GM13976 (cell line): ENCODE measurements around the gene MEPE.

Experiments
- DNase-seq: peaks from one replicate; pipeline ENCODE4 v3.0.0; 2012; ENCODE audit warnings: low spot score
- in situ Hi-C: fragments of 300-500 bp; cut with MboI; formaldehyde crosslinking; loops from one replicate; pipeline ENCODE4 v1.12.0; 2022; ENCODE audit warnings: low sequenced_read_pairs, mixed read lengths, inconsistent platforms; ENCODE audit not compliant: unreplicated experiment
- TF ChIP-seq, protein P1 (sequence below): IDR thresholded peaks from 2 replicates; pipeline ENCODE4 v1.5.1; 2012; ENCODE audit warnings: borderline replicate concordance, mild to moderate bottlenecking; ENCODE audit not compliant: insufficient read depth; ENCODE audit errors: extremely low read depth, missing control alignments, control extremely low read depth

MEPE gene

DNA sequence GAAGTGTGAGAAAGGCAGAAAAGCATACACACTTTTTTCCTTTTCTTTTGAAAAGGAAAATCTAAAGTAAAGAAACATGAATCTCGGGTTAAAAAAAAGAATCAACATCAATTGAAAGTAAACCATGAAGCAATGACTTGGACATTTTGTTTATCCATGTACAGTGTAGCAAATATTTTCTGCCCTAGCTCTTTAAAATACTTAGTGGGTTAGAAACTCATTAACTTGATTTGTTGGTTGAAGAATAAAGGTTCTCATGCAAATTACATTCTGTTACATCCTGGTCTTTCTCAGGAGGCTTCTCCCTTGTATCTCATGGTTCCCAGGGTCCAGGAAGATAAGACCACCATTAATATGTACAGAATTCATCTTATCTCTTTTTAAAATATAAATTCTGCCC, 9.0 kb upstream of the MEPE start:
- in situ Hi-C loops, result no loop called here
- TF ChIP-seq, protein P1, sequence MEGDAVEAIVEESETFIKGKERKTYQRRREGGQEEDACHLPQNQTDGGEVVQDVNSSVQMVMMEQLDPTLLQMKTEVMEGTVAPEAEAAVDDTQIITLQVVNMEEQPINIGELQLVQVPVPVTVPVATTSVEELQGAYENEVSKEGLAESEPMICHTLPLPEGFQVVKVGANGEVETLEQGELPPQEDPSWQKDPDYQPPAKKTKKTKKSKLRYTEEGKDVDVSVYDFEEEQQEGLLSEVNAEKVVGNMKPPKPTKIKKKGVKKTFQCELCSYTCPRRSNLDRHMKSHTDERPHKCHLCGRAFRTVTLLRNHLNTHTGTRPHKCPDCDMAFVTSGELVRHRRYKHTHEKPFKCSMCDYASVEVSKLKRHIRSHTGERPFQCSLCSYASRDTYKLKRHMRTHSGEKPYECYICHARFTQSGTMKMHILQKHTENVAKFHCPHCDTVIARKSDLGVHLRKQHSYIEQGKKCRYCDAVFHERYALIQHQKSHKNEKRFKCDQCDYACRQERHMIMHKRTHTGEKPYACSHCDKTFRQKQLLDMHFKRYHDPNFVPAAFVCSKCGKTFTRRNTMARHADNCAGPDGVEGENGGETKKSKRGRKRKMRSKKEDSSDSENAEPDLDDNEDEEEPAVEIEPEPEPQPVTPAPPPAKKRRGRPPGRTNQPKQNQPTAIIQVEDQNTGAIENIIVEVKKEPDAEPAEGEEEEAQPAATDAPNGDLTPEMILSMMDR, result no peak
- DNase-seq, result no peak

DNA sequence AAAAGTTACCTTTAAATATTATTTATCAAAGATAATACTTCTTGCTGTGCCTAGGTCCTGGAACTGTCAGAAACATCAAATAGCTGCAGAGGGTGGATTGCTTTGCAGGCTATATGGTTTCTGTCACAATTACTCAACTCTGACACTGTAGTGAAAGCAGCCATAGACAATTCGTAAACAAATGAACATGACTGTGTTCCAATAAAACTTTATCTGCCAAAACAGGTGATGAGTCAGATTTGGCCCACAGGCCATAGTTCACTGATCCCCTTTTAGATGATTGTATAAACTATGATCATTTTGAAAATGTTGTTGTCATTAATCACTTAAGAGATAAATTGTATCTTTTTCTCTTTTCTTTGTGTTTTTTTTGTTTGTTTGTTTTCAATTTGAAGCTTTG, 8.4 kb upstream of the MEPE start:
- DNase-seq, result no peak
- in situ Hi-C loops, result no loop called here
- TF ChIP-seq, protein P1, result no peak

DNA sequence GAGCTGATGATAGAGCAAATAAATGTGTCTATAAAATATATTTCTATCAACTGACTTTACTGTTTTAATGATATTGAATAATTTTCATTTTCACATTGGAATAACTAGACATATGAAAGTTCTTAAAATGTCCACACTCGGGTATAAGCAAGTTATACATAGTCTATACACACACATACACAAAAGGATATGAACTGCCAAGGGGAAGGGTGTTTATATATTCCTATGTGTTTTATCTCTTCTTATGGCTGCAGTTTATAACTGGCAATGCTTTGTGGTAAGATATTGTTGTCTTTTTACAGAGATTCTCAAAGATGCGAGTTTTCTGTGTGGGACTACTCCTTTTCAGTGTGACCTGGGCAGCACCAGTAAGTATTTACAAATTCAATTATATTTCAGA, 1.6 kb downstream of the MEPE start:
- DNase-seq, result no peak
- TF ChIP-seq, protein P1, result no peak
- in situ Hi-C loops, result no loop called here

DNA sequence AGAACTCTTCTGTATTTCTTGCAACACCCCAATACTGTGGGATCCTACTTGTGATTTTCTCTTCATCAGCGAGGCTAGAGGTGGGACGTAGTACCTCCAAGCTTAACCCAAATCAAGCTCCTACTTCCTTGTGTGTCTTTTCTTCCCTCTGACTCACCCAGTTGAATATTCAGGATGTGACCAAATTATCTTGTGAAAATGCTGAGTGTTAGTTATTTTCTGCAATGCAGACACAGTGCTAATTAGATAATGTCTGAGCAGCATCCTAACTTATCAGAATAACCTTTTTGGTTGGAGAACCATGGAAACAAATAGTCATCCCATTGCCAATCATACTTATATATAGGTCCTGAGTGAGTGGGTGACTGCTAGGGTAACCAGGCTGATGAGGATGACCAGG, 2.4 kb downstream of the MEPE start:
- TF ChIP-seq, protein P1, result no peak

DNA sequence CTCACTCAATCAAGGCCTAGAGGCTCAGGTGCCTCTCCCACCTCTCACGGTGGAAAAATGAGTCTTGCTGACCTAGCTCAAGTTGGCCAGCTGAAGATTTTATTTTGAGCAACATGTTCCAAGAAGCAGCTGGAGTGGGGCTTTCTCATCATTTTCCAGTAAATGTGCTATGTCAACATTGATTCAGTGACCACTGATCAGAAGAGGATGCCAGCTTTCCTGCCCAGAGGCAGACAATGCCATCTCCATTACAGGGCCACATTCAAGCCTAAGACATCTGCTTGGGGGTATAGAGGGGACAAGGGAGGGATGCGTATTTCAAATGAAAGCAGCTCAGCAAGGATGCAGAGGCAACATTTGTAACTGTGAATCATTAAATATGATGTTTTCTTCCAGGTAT, 3.0 kb downstream of the MEPE start:
- TF ChIP-seq, protein P1, result no peak
- DNase-seq, result no peak
- in situ Hi-C loops, result no loop called here

More for the DNA sequence above, 2.4 kb downstream of the MEPE start:
- in situ Hi-C loops, result no loop called here
- DNase-seq, result no peak

DNA sequence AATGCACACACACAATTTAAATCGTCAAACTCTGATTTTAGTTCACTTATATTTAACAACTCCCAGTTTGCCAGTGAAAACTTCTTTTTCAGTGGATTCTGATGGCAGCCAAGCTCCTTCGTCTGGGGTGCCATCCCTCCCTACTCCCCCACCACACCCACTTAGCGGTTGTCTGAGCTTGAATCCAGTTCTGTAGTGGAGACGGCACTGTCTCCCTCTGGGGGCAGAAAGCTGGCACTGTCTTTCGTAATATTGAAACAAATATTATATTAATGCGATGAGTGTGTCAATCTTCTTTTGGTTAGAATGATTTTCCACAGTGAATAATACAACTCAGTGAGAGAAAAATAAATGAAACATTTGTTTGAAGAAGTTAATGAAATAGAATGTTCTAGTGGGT, 5.4 kb downstream of the MEPE start:
- no peak for DNase-seq
- TF ChIP-seq, protein P1, result no peak
- in situ Hi-C loops, result no loop called here
